ENCODE data around the gene FERMT3. TPM values are rescaled to one million over a fixed set of nuclear protein-coding genes. Genes with fewer than 3 reads are reported as not detected.
A peak's percentile ranks its signal among the peaks of the same experiment; 100 is the strongest.

FERMT3 gene
- total and polyA plus RNA-seq, 2 of the 13 experiments (the other 11 are each of a cell fraction or from before 2014, with no cell fraction given): 0.29 TPM; not detected in 1

DNA sequence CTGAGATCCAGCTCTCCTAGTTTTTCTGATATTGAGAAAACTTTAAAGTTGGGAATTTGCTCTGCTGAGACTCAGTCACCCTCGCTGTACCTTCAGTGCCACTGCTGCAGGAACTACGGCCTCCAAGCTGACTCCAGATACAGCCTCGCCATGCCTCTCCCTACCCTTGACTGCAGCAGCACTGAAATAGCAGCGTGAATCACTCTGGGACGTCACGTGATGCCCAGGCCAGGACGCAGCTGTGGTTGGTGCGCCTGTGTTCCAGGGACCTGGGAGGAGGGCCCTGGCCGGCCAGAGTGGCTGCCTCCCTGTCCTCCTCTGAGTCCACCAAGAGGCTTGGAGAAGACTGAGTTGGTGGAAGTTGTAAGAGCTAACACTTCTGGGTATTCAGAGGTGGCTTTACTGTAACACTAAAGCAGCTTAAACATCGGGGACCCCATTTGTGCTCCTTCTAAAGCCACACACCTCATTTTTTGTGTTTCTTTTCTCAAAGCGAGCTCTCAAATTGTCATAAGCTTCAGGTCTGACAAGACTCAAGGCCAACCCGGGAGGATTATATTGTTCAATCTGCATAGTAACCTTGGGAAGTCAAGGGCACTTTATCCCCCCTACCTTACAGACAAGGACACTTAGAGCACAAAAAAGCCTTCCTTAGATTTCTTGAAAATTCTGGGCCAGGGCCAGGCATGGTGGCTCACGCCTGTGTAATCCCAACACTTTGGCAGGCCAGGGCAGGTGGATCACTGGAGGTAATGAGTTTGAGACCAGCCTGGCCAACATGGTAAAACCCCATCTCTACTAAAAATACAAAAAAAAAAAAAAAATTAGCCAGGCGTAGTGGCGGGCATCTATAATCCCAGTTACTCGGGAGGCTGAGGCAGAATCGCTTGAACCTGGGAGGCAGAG is 24.8 kb upstream of the FERMT3 start (continued):
- TF ChIP-seq ZNF687 (CRISPR knock-in tag; IDR thresholded peaks at IDR 0.05): peak; percentile 90
- TF ChIP-seq ZEB1 (IDR thresholded peaks at IDR 0.05; ENCODE audit: insufficient replicate concordance, low read depth): no peak
- no peak for TF ChIP-seq ARNT (IDR thresholded peaks at IDR 0.05)
- no peak for TF ChIP-seq ZNF704 (CRISPR knock-in tag; IDR thresholded peaks at IDR 0.05; ENCODE audit: borderline replicate concordance)
- TF ChIP-seq CCAR2 (optimal IDR thresholded peaks at IDR 0.05; ENCODE audit: low read depth, low read length): no peak
- no peak for TF ChIP-seq SP4 (CRISPR knock-in tag; IDR thresholded peaks at IDR 0.05)
- TF ChIP-seq, protein P1, sequence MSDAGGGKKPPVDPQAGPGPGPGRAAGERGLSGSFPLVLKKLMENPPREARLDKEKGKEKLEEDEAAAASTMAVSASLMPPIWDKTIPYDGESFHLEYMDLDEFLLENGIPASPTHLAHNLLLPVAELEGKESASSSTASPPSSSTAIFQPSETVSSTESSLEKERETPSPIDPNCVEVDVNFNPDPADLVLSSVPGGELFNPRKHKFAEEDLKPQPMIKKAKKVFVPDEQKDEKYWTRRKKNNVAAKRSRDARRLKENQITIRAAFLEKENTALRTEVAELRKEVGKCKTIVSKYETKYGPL (CRISPR knock-in tag; IDR thresholded peaks at IDR 0.05): no peak
- no peak for TF ChIP-seq ZNF614 (CRISPR knock-in tag; IDR thresholded peaks at IDR 0.05; ENCODE audit: borderline replicate concordance)
- TF ChIP-seq ZNF616 (CRISPR knock-in tag; IDR thresholded peaks at IDR 0.05; ENCODE audit: low read depth): peak; percentile 40; the same call in 1 of the 2 replicates
- peak; percentile 81 for TF ChIP-seq SAP130 (CRISPR knock-in tag; IDR thresholded peaks at IDR 0.05; ENCODE audit: low read depth)
- no peak for TF ChIP-seq ZNF652 (CRISPR knock-in tag; IDR thresholded peaks at IDR 0.05; ENCODE audit: borderline replicate concordance, low read depth)
- TF ChIP-seq ZNF503 (CRISPR knock-in tag; IDR thresholded peaks at IDR 0.05): no peak
- TF ChIP-seq, protein P2, sequence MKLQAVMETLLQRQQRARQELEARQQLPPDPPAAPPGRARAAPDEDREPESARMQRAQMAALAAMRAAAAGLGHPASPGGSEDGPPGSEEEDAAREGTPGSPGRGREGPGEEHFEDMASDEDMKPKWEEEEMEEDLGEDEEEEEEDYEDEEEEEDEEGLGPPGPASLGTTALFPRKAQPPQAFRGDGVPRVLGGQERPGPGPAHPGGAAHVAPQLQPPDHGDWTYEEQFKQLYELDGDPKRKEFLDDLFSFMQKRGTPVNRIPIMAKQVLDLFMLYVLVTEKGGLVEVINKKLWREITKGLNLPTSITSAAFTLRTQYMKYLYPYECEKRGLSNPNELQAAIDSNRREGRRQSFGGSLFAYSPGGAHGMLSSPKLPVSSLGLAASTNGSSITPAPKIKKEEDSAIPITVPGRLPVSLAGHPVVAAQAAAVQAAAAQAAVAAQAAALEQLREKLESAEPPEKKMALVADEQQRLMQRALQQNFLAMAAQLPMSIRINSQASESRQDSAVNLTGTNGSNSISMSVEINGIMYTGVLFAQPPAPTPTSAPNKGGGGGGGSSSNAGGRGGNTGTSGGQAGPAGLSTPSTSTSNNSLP (IDR thresholded peaks at IDR 0.05; ENCODE audit: low read depth, low read length): no peak
